ENCODE results near the gene FLVCR2.

FLVCR2 gene

GRCh38 chr14:75650253-75651058, 72.0 kb downstream of the FLVCR2 start:
- Histone ChIP-seq H3K4me3 (ENCODE audit: low read length) (no peak overlapping the region), H3K27ac (ENCODE audit: low read length) (no peak overlapping the region), H3K9me2 (replicated peaks; ENCODE audit: insufficient read depth, low read length) (no peaks in the 10 kb centered on the region), H3K9ac (ENCODE audit: low read length) (no peak overlapping the region), H3K9me3 (replicated peaks; ENCODE audit: insufficient read depth, low read length) (no peaks in the 10 kb centered on the region), H3K36me3 (replicated peaks; ENCODE audit: insufficient read depth, low read length) (no peaks in the 10 kb centered on the region), H3K79me2 (ENCODE audit: low read length) (no peaks in the 10 kb centered on the region), H3K4me1 (ENCODE audit: low read length) (no peaks in the 10 kb centered on the region), H2AFZ (ENCODE audit: low read length) (no peak overlapping the region), H3K4me2 (ENCODE audit: low read depth, low read length) (no peak overlapping the region), H4K20me1 (ENCODE audit: insufficient read depth, low read length) (no peaks in the 10 kb centered on the region), H3F3A (ENCODE audit: insufficient read depth, low read length) (no peaks in the 10 kb centered on the region), H3K27me3 (replicated peaks; ENCODE audit: insufficient read depth, low read length) (no peaks in the 10 kb centered on the region)
- no peak for TF ChIP-seq EZH2phosphoT487 (IDR thresholded peaks at IDR 0.05; ENCODE audit: low read length)
- TF ChIP-seq CTCF (IDR thresholded peaks at IDR 0.05; ENCODE audit: low read length), result no peak
- no peak for TF ChIP-seq EZH2 (optimal IDR thresholded peaks at IDR 0.05; ENCODE audit: low read depth, low read length)
- DNase-seq, result no peak

- no peaks in the 10 kb centered on the region for H4K20me1 ChIP-seq (ENCODE audit: insufficient read depth, low read length)
- no peaks in the 10 kb centered on the region for H3K9me3 ChIP-seq (replicated peaks; ENCODE audit: insufficient read depth, low read length)
- no peak overlapping the region for H3K9ac ChIP-seq (ENCODE audit: low read length)
- H3K79me2 ChIP-seq (ENCODE audit: low read length), result 0 out of 2 replicates have a peak, but pooled peaks cover 2% of the 10 kb centered on the region
- DNase-seq, result no peak
- no peak overlapping the region for H3K27ac ChIP-seq (ENCODE audit: low read length)
- no peaks in the 10 kb centered on the region for H3K27me3 ChIP-seq (replicated peaks; ENCODE audit: insufficient read depth, low read length)
- no peak overlapping the region for H2AFZ ChIP-seq (ENCODE audit: low read length)
- H3K4me2 ChIP-seq (ENCODE audit: low read depth, low read length), result no peak overlapping the region
- TF ChIP-seq EZH2phosphoT487 (IDR thresholded peaks at IDR 0.05; ENCODE audit: low read length), result no peak
- no peak for TF ChIP-seq CTCF (IDR thresholded peaks at IDR 0.05; ENCODE audit: low read length)
- no peak for TF ChIP-seq EZH2 (optimal IDR thresholded peaks at IDR 0.05; ENCODE audit: low read depth, low read length)
- no peaks in the 10 kb centered on the region for H3F3A ChIP-seq (ENCODE audit: insufficient read depth, low read length)
- no peak overlapping the region for H3K4me3 ChIP-seq (ENCODE audit: low read length)
- no peaks in the 10 kb centered on the region for H3K4me1 ChIP-seq (ENCODE audit: low read length)
- no peaks in the 10 kb centered on the region for H3K9me2 ChIP-seq (replicated peaks; ENCODE audit: insufficient read depth, low read length)
- no peaks in the 10 kb centered on the region for H3K36me3 ChIP-seq (replicated peaks; ENCODE audit: insufficient read depth, low read length)
Measured at GRCh38 chr14:75653563-75653962, 75.1 kb downstream of the FLVCR2 start.

GRCh38 chr14:75654127-75654732, 75.8 kb downstream of the FLVCR2 start:
- H4K20me1 ChIP-seq (ENCODE audit: insufficient read depth, low read length), result no peaks in the 10 kb centered on the region
- H3K36me3 ChIP-seq (replicated peaks; ENCODE audit: insufficient read depth, low read length), result no peaks in the 10 kb centered on the region
- H3K9me2 ChIP-seq (replicated peaks; ENCODE audit: insufficient read depth, low read length), result no peaks in the 10 kb centered on the region
- no peak overlapping the region for H3K4me2 ChIP-seq (ENCODE audit: low read depth, low read length)
- no peak overlapping the region for H3K9ac ChIP-seq (ENCODE audit: low read length)
- no peaks in the 10 kb centered on the region for H3K4me1 ChIP-seq (ENCODE audit: low read length)
- no peaks in the 10 kb centered on the region for H3K9me3 ChIP-seq (replicated peaks; ENCODE audit: insufficient read depth, low read length)
- peak; percentile 59 for DNase-seq
- H3K27ac ChIP-seq (ENCODE audit: low read length), result no peak overlapping the region
- no peaks in the 10 kb centered on the region for H3F3A ChIP-seq (ENCODE audit: insufficient read depth, low read length)
- H2AFZ ChIP-seq (ENCODE audit: low read length), result no peak overlapping the region
- H3K79me2 ChIP-seq (ENCODE audit: low read length), result 0 out of 2 replicates have a peak, but pooled peaks cover 6% of the 10 kb centered on the region
- H3K27me3 ChIP-seq (replicated peaks; ENCODE audit: insufficient read depth, low read length), result no peaks in the 10 kb centered on the region
- no peak overlapping the region for H3K4me3 ChIP-seq (ENCODE audit: low read length)
- TF ChIP-seq CTCF (IDR thresholded peaks at IDR 0.05; ENCODE audit: low read length), result peak; percentile 72
- TF ChIP-seq EZH2 (optimal IDR thresholded peaks at IDR 0.05; ENCODE audit: low read depth, low read length), result no peak
- no peak for TF ChIP-seq EZH2phosphoT487 (IDR thresholded peaks at IDR 0.05; ENCODE audit: low read length)

Data from MM.1S (cell line).